ENCODE results near the gene PLEKHA3.

DNA sequence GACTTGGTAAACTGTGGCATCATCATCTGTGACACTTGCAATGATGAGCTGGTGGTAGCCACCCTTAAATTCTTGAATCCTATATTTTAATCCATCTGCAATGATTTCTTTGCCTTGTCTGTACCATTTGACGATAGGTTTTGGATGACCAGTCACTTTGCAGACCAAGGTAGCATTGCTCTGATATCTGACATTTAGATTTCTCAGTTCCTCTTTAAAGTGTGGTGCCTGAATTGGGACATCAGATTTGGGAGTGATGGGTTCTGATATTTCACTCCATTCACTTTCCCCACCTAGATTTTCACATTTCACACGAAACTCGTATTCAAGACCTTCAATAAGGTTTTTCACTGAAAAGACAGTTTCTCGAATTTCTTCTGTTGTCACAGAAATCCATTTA, 55.8 kb downstream of the PLEKHA3 start:
- TF ChIP-seq, protein P1, sequence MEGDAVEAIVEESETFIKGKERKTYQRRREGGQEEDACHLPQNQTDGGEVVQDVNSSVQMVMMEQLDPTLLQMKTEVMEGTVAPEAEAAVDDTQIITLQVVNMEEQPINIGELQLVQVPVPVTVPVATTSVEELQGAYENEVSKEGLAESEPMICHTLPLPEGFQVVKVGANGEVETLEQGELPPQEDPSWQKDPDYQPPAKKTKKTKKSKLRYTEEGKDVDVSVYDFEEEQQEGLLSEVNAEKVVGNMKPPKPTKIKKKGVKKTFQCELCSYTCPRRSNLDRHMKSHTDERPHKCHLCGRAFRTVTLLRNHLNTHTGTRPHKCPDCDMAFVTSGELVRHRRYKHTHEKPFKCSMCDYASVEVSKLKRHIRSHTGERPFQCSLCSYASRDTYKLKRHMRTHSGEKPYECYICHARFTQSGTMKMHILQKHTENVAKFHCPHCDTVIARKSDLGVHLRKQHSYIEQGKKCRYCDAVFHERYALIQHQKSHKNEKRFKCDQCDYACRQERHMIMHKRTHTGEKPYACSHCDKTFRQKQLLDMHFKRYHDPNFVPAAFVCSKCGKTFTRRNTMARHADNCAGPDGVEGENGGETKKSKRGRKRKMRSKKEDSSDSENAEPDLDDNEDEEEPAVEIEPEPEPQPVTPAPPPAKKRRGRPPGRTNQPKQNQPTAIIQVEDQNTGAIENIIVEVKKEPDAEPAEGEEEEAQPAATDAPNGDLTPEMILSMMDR (IDR thresholded peaks at IDR 0.05) = no peak
- no peak for TF ChIP-seq POLR2A (IDR thresholded peaks at IDR 0.05)
- no peak for TF ChIP-seq POLR2AphosphoS5 (IDR thresholded peaks at IDR 0.05)
- no peak for TF ChIP-seq EP300 (IDR thresholded peaks at IDR 0.05)
